HepG2 (cell line): ENCODE data around the gene DHX29. TPM values are rescaled to one million over a fixed set of nuclear protein-coding genes. Genes with fewer than 3 reads are reported as not detected.

Source experiments
- HDAC2 ChIP-seq: sonication (generic); formaldehyde crosslinking; IDR thresholded peaks from 2 replicates; pipeline ENCODE4 v1.4.0; 2020; ENCODE audit warnings: missing genetic modification reagents
- HNF4A ChIP-seq: sonication (generic); formaldehyde crosslinking; IDR thresholded peaks from 2 replicates; pipeline ENCODE4 v1.4.0; 2020; ENCODE audit warnings: missing genetic modification reagents
- MAX ChIP-seq: IDR thresholded peaks from 2 replicates; pipeline ENCODE4 v1.6.1; 2012; ENCODE audit warnings: inconsistent platforms
- MYPOP ChIP-seq: sonication (generic); formaldehyde crosslinking; IDR thresholded peaks from 2 replicates; pipeline ENCODE4 v1.8.1; 2023; ENCODE audit warnings: mild to moderate bottlenecking, moderate library complexity, missing genetic modification reagents
- NAIF1 ChIP-seq: sonication (generic); formaldehyde crosslinking; IDR thresholded peaks from 2 replicates; pipeline ENCODE4 v1.5.0; 2020; ENCODE audit warnings: mild to moderate bottlenecking, missing genetic modification reagents, borderline replicate concordance
- NFE2 ChIP-seq: sonication (generic); formaldehyde crosslinking; IDR thresholded peaks from 2 replicates; pipeline ENCODE4 v1.4.0; 2020; ENCODE audit warnings: missing genetic modification reagents
- SIN3A ChIP-seq: IDR thresholded peaks from 2 replicates; pipeline ENCODE4 v1.6.1; 2011; ENCODE audit warnings: low read depth, mild to moderate bottlenecking, control low read depth, low read length, borderline replicate concordance
- SNAPC2 ChIP-seq: sonication (generic); formaldehyde crosslinking; IDR thresholded peaks from 2 replicates; pipeline ENCODE4 v1.8.1; 2022; ENCODE audit warnings: mild to moderate bottlenecking, missing genetic modification reagents
- SRSF1 ChIP-seq: fragments of 200-400 bp; formaldehyde crosslinking; optimal IDR thresholded peaks from 2 replicates; pipeline ENCODE3; 2017; ENCODE audit warnings: mild to moderate bottlenecking, low read depth, low read length, moderate library complexity
- TBX2 ChIP-seq: sonication (generic); formaldehyde crosslinking; IDR thresholded peaks from 2 replicates; pipeline ENCODE4 v1.5.0; 2020; ENCODE audit warnings: missing genetic modification reagents, mild to moderate bottlenecking, borderline replicate concordance
- TCF7L2 ChIP-seq: IDR thresholded peaks from 2 replicates; pipeline ENCODE4 v1.6.1; 2011; ENCODE audit warnings: mild to moderate bottlenecking, low read depth, low read length, moderate library complexity
- ZFP36 ChIP-seq: fragments of 150-350 bp; IDR thresholded peaks from 2 replicates; pipeline ENCODE4 v1.6.1; 2018; ENCODE audit warnings: borderline replicate concordance, low read length, low read depth; ENCODE audit not compliant: partially characterized antibody
- ZNF232 ChIP-seq: sonication (generic); formaldehyde crosslinking; IDR thresholded peaks from 2 replicates; pipeline ENCODE4 v1.4.0; 2020; ENCODE audit warnings: missing genetic modification reagents, borderline replicate concordance
- ZNF441 ChIP-seq: sonication (generic); formaldehyde crosslinking; IDR thresholded peaks from 2 replicates; pipeline ENCODE4 v1.7.0; 2021; ENCODE audit warnings: missing genetic modification reagents, borderline replicate concordance
- ZNF607 ChIP-seq: sonication (generic); formaldehyde crosslinking; IDR thresholded peaks from 2 replicates; pipeline ENCODE4 v1.5.1; 2020; ENCODE audit warnings: missing genetic modification reagents, mild to moderate bottlenecking, borderline replicate concordance
- ZNF614 ChIP-seq: IDR thresholded peaks from 2 replicates; pipeline ENCODE4 v1.6.1; 2018; ENCODE audit warnings: missing biosample characterization, missing genetic modification reagents, inconsistent platforms, borderline replicate concordance
- ZNF773 ChIP-seq: sonication (generic); formaldehyde crosslinking; IDR thresholded peaks from 2 replicates; pipeline ENCODE4 v1.4.0; 2020; ENCODE audit warnings: missing genetic modification reagents, borderline replicate concordance
- polyA plus RNA-seq, 8 experiments: library from polyadenylated mRNA; depleted of rRNA in 3 of 8; stranded (reverse) in 7 of 8; unstranded in 1 of 8; fragments of >200 nt; fragmentation: Illumina TruSeq in 4 of 8; extraction: Trizol in 4 of 8; gene quantifications; 2 replicates each; pipeline versions ENCODE4 v1.2.1 to v1.2.3, GENCODE V29; 2011 to 2016; ENCODE audit warnings: low read depth in 4 of 8, missing spikeins in 1 of 8, mixed read lengths in 1 of 8; ENCODE audit not compliant: insufficient read depth in 1 of 8
- total RNA-seq, 5 experiments: library from RNA; depleted of rRNA; stranded (reverse); fragments of >200 nt; fragmentation: Illumina TruSeq; extraction: Trizol; gene quantifications; 2 replicates each; pipeline ENCODE4 v1.2.3, GENCODE V29; 2016; ENCODE audit warnings: low read depth in 1 of 5
- TF ChIP-seq, protein P1 (sequence below): fragments of 450-650 bp; IDR thresholded peaks from 2 replicates; pipeline ENCODE4 v1.6.1; 2016
- TF ChIP-seq, protein P2 (sequence below): sonication (generic); formaldehyde crosslinking; conservative IDR thresholded peaks from 2 replicates; pipeline ENCODE4 v1.8.1; 2023; ENCODE audit warnings: missing genetic modification reagents
- TF ChIP-seq, protein P3 (sequence below): sonication (generic); formaldehyde crosslinking; IDR thresholded peaks from 2 replicates; pipeline ENCODE4 v1.4.0; 2020; ENCODE audit warnings: missing genetic modification reagents
- TF ChIP-seq, protein P4 (sequence below): IDR thresholded peaks from 2 replicates; pipeline ENCODE4 v1.6.1; 2016; ENCODE audit warnings: low read depth

Gene DHX29
- total and polyA plus RNA-seq, 2 of the 13 experiments (the other 11 are each of a cell fraction or from before 2014, with no cell fraction given): 1.9 to 22.0 TPM

DNA sequence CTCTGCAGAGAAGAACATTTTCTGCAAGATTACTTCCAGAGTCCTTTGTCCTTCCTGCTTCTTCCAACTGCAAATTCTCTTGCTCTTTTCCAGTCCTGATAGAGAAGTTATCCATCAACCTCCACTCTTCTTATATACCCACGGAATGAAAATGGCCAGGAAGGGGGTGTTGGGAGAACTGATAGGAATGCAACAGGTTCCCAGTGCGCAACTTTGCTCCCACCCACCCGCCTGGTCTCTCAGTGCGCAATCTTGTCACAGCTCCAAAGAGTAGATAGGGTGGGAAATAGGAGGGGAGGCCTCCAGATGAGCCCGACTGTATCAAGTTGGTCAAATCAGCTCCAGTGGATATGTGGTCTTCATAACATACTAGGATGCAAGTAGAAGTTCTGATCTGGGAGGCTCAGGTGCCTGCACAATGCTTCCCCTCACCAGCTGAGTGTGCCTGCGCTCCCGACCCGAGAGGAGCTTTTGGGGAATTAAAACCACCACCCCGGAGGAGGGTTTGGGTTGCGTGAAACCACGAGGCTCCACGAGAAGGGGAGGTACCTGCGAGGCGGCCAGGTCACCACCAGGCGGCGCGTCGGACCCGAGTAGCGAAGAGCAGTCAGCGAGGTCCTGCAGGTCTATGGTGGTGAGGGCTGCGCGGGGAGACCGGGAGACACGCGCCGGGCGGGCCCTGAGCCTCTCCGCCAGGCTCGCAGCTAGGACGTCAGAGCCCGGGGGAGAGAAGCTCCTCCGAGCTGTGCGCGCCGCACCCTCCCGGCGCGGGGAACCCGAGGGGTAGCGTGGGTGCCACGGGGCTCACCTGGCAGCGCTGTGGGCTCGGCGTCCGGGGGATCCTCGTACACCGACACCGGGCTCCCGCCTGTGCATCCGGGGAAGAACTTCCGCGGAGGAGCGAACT lies 81.2 kb downstream of the DHX29 start (continued):
- TF ChIP-seq, protein P1, sequence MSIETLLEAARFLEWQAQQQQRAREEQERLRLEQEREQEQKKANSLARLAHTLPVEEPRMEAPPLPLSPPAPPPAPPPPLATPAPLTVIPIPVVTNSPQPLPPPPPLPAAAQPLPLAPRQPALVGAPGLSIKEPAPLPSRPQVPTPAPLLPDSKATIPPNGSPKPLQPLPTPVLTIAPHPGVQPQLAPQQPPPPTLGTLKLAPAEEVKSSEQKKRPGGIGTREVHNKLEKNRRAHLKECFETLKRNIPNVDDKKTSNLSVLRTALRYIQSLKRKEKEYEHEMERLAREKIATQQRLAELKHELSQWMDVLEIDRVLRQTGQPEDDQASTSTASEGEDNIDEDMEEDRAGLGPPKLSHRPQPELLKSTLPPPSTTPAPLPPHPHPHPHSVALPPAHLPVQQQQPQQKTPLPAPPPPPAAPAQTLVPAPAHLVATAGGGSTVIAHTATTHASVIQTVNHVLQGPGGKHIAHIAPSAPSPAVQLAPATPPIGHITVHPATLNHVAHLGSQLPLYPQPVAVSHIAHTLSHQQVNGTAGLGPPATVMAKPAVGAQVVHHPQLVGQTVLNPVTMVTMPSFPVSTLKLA: no peak
- peak; percentile 24; the same call in 1 of the 2 replicates for TF ChIP-seq TBX2 (CRISPR knock-in tag)
- no peak for TF ChIP-seq ZNF614 (CRISPR knock-in tag)
- no peak for TF ChIP-seq ZNF232
- TF ChIP-seq ZNF441 (CRISPR knock-in tag): no peak
- no peak for TF ChIP-seq HNF4A (CRISPR knock-in tag)
- TF ChIP-seq HDAC2: 0 out of 2 replicates have a peak, but pooled peaks have one; percentile 14
- TF ChIP-seq, protein P2, sequence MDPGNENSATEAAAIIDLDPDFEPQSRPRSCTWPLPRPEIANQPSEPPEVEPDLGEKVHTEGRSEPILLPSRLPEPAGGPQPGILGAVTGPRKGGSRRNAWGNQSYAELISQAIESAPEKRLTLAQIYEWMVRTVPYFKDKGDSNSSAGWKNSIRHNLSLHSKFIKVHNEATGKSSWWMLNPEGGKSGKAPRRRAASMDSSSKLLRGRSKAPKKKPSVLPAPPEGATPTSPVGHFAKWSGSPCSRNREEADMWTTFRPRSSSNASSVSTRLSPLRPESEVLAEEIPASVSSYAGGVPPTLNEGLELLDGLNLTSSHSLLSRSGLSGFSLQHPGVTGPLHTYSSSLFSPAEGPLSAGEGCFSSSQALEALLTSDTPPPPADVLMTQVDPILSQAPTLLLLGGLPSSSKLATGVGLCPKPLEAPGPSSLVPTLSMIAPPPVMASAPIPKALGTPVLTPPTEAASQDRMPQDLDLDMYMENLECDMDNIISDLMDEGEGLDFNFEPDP (CRISPR knock-in tag): no peak
- no peak for TF ChIP-seq SRSF1
- no peak for TF ChIP-seq SNAPC2 (CRISPR knock-in tag)
- TF ChIP-seq ZNF607: no peak
- TF ChIP-seq MAX: peak; percentile 54
- TF ChIP-seq ZFP36: no peak
- no peak for TF ChIP-seq TCF7L2
- TF ChIP-seq, protein P3, sequence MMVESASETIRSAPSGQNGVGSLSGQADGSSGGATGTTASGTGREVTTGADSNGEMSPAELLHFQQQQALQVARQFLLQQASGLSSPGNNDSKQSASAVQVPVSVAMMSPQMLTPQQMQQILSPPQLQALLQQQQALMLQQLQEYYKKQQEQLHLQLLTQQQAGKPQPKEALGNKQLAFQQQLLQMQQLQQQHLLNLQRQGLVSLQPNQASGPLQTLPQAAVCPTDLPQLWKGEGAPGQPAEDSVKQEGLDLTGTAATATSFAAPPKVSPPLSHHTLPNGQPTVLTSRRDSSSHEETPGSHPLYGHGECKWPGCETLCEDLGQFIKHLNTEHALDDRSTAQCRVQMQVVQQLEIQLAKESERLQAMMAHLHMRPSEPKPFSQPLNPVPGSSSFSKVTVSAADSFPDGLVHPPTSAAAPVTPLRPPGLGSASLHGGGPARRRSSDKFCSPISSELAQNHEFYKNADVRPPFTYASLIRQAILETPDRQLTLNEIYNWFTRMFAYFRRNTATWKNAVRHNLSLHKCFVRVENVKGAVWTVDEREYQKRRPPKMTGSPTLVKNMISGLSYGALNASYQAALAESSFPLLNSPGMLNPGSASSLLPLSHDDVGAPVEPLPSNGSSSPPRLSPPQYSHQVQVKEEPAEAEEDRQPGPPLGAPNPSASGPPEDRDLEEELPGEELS (CRISPR knock-in tag): no peak
- no peak for TF ChIP-seq NFE2
- TF ChIP-seq, protein P4, sequence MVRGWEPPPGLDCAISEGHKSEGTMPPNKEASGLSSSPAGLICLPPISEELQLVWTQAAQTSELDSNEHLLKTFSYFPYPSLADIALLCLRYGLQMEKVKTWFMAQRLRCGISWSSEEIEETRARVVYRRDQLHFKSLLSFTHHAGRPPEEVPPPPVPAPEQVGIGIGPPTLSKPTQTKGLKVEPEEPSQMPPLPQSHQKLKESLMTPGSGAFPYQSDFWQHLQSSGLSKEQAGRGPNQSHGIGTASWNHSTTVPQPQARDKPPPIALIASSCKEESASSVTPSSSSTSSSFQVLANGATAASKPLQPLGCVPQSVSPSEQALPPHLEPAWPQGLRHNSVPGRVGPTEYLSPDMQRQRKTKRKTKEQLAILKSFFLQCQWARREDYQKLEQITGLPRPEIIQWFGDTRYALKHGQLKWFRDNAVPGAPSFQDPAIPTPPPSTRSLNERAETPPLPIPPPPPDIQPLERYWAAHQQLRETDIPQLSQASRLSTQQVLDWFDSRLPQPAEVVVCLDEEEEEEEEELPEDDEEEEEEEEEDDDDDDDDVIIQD (CRISPR knock-in tag): no peak
- TF ChIP-seq ZNF773: no peak
- TF ChIP-seq NAIF1 (CRISPR knock-in tag): no peak
- no peak for TF ChIP-seq SIN3A
- peak; percentile 49 for TF ChIP-seq MYPOP (CRISPR knock-in tag)
